ENCODE data around the gene PHOSPHO1.
"Not testable (repeated sequence)": the region's sequence is repeated elsewhere in the genome, so short reads cannot be mapped to it uniquely, and the experiment has no call there.

The PHOSPHO1 gene, protein sequence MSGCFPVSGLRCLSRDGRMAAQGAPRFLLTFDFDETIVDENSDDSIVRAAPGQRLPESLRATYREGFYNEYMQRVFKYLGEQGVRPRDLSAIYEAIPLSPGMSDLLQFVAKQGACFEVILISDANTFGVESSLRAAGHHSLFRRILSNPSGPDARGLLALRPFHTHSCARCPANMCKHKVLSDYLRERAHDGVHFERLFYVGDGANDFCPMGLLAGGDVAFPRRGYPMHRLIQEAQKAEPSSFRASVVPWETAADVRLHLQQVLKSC

DNA sequence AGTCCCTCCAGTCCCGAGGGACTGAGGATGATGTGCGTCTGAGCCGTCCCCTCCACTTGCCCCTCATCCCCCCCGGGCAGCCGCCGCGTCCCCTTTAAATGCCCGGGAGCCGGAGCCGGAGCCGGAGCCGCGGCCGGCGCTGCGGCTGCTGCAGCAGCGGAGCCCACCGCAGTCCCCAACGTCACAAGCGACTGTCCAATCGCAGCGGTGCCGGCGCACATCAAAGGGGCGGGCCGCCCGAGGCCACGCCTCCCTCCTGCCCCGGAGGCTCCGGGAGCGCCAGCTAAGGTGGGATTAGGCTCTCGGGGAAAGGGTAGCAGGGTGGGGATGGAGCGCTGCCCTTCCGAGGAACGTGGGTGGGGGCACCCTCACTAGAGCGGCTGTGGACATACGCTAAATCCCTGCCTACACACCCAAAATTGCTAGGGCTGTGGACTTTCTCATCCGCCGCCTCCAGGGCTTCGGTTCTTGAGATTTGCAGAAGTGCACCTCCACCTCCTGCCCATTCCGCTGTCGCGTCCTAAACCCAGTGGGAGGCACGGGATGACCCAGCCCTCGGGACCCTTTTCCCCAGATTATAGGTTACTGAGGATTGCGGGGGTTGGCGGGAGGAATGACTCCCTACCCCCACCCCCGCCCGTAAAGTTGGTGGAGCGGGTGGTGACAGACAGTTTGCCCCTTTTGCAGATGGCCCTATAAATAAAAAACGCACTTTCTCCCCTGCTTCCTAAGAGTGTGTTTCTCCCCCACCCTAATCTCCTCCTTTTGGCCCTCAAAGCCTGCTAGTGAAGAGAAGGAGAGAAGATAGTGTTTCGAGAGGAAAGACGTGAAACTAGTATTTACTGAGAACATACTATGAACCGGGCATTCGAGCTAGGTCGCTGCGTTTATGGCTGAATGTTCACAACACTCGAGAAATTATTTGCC, at the start of gene PHOSPHO1:
Gene PHOSPHO1, minus strand, starts transcription at position 152 of the 927 bp plus-strand sequence. CDS start 4,096 bp downstream, outside the sequence.
- DNase-seq (ENCODE audit: low spot score): peak; percentile 93

DNA sequence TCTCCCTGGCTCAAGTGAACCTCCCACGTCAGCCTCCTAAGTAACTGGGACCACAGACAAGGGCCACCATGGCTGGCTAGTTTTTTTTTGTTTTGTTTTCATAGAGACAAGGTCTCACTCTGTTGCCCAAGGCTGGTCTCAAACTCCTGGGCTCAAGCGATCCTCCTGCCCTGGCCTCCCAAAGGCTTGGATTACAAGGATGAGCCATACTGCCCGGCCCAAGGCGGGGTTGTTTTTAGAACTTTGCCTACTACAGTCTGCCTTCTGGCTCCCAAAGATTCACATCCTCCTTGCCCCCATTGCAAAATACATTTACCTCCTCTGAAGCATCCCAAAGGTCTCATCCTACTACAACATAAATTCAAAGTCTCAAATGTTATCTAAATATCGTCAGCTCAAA, 49.5 kb upstream of the PHOSPHO1 start:
- DNase-seq (ENCODE audit: low spot score): no peak

DNA sequence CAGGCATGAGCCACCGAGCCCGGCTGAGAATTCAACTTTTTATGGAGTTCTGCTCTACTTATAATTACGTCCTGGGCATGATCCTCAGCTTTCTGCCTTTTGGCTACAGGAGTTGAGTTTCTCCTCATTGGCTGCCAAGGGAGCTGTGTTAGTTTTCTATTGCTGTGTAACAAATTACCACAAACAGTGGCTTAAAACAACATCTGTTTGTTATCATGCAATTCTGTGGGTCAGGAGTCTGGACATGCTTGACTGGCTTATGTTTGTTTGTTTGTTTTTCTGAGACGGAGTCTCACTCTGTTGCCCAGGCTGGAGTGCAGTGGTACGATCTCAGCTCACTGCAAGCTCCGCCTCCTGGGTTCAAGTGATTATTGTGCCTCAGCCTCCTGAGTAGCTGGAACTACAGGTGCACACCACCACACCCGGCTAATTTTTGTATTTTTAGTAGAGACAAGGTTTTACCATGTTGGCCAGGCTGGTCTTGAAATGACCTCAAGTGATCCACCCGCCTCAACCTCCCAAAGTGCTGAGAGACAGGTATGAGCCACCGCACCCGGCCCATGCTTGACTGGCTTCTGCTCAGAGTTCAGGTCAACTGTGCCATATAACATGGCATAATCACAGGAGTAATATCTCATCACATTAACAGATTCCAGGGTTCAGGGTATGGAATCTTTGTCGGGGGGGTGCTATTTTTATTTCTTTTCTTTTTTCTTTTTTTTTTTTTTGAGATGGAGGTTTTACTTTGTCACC, 48.9 kb upstream of the PHOSPHO1 start:
- not testable (repeated sequence) for DNase-seq (ENCODE audit: low spot score)

DNA sequence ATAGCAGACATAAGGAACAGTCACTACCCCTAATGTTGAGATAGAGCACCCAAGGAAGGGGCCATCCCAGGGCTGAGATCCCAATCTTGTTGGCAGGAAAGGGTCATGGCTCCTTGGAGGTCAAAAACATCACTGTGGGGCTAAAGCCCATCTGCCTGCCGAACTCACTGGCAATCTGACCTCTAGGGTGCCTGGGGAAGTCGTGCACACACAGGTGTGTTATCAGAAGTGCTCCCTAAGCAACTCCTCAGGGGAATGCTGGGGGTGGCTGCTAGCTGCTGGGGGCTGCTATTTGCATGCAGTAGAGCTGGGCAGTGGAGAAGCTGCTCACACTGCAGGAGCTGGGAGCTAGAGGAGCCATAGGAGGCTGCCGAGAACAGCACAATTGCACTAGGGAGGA, 47.5 kb upstream of the PHOSPHO1 start:
- DNase-seq (ENCODE audit: low spot score): no peak

DNA sequence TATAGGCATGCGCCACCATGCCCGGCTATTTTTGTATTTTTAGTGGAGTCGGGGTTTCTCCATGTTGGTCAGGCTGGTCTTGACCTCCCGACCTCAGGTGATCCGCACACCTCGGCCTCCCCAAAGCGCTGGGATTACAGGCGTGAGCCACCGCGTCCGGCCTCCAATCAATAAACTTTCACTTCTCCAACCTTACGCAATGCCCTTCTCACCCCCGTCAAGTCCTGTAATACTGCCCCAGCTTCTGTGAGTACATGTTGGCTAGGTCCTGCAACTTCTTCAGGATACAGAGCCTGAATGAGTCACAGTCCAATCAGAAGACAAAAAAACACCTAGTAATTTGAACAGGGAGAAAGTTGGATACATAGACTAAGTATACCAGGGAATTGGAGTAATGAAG, 47.1 kb upstream of the PHOSPHO1 start:
- DNase-seq (ENCODE audit: low spot score): no peak

DNA sequence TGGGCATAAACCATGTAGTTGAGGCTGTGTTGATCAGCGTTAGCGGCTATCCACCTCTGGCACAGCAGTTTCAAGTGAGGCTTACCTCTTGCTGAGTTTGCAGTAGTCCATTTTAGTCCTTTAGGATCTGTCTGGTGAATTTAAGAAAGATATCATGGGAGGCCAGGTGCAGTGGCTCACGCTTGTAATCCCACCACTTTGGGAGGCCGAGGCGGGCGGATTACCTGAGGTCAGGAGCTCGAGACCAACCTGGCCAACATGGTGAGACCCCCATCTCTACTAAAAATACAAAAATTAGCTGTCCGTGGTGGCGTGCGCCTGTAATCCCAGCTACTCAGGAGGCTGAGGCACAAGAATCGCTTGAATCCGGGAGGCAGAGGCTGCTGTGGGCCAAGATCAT, 45.4 kb upstream of the PHOSPHO1 start:
- not testable (repeated sequence) for DNase-seq (ENCODE audit: low spot score)

DNA sequence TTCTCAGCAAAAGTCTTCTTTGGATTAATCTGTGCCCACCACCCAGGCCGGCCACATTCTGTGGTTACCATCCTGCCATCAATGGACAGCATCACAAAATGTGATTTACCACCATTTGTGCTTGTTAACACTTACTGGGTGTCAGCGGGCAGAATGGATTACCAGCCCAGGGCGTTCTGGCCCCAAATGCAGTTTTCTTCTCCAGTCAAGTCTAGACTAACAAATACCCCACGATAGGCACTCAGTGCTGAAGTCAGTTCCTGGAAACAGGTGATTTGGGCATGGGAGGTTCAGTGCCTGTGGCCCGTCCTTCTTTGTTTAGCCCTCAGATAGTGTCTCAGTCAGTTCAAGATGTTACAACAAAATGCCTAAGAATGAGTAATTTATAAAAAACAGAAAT, 38.8 kb upstream of the PHOSPHO1 start:
- DNase-seq (ENCODE audit: low spot score): no peak

DNA sequence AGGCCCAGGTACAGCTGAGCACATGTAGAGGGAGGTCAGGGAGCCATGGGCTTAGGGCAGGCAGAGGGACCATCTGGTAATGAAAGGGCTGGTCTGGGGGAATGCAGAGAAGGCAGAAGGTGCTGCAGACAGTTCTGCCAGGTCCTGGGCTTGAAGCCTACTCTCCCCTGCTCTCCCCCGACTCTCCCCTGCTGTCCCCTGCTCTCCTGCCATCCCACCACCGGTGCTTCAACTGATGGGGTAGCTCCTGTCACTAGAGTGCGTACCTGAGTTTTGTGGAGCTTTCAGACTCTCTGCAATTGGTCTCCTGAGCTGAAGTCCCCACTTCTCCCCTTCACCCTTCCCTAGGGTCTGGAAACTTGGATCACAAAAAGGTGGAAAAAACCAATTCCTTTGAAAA, 37.3 kb upstream of the PHOSPHO1 start:
- DNase-seq (ENCODE audit: low spot score): no peak

DNA sequence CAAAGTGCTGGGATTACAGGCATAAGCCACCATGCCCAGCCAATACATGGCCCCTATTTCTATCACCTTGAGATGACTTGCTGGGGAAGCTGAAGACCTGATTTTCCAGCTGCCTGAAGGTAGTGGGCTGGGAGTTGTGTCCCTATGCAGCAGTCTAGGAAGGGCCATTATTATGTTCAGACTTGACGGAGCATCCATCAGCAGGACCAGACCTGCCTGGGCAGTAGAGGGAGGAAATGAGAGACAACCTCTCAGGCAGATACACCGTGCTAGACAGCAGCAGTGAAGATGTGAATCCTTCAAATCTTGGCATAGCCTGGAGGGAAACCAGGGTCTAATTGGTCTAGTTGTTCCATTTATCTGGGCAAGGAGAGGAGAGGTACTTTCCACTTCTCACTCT, 35.6 kb upstream of the PHOSPHO1 start:
- DNase-seq (ENCODE audit: low spot score): no peak

DNA sequence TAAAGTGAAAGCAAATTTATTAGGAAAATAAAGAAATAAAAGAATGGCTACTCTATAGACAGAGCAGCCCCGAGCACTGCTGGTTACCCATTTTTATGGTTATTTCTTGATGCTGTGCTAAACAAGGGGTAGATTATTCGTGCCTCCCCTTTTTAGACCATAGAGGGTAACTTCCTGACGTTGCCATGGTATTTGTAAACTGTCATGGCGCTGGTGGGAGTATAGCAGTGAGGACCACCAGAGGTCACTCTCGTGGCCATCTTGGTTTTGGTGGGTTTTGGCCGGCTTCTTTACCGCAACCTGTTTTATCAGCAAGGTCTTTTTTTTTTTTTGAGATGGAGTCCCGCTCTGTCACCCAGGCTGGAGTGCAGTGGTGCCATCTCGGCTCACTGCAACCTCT, 31.0 kb upstream of the PHOSPHO1 start:
- not testable (repeated sequence) for DNase-seq (ENCODE audit: low spot score)

DNA sequence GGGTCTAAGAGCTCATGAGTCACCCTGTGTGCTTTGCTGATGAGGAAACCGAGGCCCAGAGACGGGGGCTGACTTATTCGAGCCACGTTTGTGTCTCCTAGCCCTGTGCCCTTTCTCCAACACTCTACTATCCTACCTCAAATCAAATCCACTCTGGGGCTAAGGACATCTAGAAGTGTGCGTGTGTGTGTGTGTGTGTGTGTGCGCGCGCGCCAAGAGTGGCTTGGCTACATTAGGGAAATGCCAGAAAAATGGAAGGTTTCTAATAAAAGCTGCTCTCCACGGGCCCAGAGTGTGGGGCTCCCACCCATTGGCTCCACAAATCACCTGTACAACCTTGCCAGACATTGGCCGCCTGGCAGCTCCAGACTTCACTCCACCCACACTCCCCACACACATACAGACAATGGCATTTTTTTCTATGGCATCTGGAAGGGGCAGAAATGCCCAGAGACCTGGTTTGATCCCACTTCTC, 30.3 kb upstream of the PHOSPHO1 start:
- no peak for DNase-seq (ENCODE audit: low spot score)

DNA sequence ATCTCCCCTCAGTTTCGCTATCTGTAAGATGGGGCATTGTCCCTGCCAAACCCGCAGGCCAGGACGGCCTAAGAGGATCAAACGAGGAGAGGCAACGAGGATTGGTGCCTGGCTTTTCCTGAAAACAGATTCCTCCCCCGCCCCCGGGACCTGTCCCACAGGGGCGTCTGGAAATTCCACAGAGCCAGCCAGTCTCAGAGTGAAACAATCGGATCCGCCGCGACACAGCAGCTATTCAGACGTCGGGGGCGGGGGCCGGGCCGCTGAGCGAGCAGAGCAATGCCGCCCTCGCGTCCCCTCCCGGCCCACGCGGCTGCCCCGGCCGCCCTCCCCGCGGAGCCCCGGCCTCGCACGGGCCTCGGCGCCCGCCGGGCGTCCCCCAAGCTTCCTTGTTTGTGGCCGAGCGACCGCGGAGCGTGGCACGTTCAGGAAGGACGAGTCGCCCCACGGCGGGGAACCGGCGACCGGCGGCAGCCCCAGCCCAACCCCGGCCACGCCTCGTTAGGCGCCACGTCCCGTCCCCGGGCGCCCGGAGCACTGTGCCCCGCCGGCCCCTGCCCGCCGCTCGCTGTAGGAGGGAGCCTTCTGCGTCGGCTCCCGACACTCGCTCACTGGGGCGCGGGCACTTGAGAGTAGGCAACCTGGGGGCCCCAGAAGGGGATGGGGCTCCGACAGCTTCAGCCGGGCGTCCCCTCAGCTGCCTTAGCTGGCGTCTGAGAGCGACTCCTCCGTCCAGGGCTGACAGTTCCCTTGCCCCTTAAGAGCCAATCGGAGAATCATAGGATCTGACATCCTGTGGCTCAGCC, 29.6 kb upstream of the PHOSPHO1 start:
- peak; percentile 71 for DNase-seq (ENCODE audit: low spot score)

DNA sequence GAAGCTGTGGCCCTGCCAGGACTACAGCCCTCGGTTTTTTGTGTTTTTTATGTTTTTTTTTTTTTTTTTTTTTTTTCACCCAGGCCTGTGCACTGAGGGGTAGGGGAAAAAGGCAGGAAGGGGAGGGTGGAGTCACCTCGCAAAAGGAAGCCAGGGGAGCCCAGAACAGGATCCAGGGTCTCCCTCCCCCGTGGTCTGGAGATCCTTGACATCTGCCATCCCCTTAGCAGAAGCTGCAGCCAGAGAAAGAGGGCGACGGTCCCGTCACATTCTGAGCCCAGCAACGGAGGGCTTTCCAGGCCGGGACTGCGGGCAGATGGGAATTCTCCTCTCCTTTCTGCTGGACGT, 29.1 kb upstream of the PHOSPHO1 start:
- DNase-seq (ENCODE audit: low spot score): no peak

DNA sequence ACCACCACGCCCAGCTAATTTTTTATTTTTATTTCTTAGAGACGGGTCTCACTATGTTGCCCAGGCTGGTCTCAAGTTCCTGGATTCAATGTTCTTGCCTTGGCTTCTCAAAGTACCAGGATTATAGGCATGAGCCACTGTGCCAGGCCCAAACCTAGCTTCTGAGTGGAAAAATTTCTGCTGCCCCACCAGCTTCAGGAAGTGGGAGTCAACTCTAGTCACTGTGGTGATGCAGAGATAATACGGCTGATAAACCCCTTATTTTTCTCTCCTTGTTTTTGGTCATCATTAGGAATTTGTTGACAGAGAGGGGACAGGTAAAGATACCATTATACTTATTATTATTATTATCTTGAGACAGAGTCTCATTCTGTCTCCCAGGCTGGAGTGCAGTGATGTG, 27.8 kb upstream of the PHOSPHO1 start:
- DNase-seq (ENCODE audit: low spot score): no peak

DNA sequence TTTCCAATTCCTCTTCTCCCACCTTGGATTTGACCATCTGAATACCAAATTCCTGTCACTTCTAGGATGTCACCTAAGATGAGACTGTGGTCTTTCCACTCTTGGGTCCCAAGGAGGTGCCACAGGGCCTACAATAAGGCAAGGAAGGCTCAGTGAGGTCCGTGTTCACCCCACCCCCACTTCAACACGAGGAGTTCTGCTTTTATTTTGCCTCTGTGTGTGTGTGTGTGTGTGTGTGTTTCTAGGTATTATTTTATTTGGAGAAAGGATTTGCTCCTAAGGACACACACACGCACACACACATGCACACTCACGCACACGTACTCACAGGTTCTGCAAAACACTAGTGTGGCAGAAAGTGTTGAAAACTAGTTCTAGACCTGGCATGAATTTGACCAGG, 24.5 kb upstream of the PHOSPHO1 start:
- DNase-seq (ENCODE audit: low spot score): no peak

DNA sequence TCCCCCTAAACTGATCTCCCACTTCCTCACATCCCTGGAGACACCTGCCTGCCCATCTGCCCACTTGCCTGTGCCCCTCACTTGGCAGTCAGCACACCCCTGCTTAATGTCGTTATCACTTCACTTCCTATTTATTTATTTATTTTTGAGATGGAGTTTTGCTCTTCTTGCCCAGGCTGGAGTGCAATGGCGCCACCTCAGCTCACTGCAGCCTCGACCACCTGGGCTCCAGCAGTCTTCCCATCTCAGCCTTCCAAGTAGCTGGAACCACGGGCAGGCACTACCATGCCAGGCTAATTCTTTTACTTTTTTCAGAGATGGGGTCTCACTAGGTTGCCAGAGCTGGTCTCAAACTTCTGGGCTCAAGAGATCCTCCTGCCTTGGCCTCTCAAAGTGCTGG, 23.5 kb upstream of the PHOSPHO1 start:
- no peak for DNase-seq (ENCODE audit: low spot score)

DNA sequence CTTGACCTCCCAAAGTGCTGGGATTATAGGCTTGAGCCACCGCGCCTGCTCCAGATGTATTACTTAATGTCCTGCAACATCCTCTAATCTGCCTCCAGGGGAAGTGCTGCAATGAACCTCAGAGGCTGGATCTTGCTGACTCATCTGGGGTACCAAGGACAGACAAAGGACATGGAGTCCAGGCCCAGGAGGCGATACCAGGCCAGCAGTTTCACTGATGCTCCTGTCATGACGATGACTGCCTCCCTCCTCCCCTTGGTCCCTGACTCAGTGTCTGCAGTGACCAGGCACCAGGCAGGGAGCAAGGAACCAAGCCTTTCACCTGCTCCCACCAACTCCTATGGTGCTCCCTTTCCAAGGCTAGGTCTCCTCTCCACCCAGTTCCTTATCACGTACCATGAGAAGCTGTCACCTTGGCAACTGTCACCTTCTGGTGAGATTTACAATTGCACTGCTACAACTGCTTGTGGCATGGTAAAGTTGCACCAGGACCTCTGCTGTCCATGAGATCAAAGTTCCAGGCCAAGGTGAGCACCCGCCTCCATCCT, 21.6 kb upstream of the PHOSPHO1 start:
- no peak for DNase-seq (ENCODE audit: low spot score)

DNA sequence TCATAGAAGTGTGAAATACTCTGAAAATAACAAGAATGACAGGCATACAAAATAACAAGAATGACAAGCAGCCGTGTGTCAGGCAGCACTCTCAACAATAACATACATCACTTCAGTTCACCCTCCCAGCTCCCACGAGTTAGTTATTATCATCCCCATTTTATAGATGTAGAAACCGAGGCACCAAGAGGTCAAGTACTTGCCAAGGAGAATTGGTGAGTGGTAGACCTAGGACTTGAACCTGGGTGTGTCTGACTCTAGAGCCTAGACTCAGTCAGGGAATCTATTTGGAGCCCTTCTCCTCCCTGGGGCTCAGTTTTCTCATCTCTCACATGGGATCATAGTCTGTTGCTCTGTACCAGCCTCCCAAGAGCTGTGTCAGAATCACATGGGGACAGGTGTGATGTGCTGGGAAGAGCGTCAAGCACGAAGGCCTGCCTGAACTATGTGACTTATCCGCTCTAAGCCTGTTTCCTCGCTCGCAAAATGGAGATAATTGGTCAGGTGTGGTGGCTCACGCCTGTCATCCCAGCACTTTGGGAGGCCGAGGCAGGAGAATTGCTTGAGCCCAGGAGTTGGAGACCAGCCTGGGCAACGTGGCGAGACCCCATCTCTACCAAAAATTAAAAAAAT, 19.4 kb upstream of the PHOSPHO1 start:
- DNase-seq (ENCODE audit: low spot score): no peak

DNA sequence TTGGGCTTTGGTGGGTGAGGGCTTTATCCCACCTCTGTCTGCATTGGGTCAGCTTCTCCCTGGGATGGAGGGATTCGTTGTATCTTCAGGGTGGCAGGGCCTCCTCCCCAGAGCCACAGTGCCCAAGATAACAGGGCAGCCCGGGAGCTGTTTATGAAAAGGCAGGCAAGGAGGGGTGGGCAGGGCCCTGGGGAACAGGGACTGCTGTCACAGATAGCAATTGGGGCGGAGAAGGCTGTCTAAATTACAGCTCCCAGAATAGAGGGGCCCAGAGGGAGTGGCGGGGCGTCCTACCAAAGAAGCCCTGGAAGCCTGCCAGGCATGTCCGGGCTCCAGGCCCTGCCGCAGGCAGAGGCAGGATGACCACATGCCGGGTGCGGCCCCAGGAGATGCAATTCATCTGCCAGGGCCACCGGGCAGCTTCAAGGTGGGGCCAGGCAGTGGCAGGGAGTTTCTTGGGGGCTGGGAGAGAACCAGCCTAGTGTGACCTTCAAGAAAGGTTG, 18.8 kb upstream of the PHOSPHO1 start:
- peak; percentile 56 for DNase-seq (ENCODE audit: low spot score)

DNA sequence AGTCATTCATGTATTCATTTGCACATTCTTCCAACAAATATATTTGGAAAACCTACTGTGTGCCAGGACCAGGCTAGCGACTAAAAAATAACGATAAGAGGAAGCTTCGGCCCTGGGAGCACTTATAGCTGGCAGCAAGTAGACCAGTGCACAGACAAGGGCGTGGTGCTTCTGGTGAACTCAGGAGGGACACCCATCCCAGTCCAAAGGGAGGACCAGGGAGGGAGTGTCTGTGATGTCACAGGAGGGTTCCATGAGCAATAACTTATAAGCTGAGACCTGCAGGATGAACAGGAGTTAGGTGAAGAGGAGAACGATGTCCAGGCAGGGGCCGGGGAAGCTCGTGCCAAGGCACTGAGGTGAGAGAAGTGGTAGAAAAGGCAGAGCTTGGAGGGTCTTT, 17.4 kb upstream of the PHOSPHO1 start:
- DNase-seq (ENCODE audit: low spot score): no peak

DNA sequence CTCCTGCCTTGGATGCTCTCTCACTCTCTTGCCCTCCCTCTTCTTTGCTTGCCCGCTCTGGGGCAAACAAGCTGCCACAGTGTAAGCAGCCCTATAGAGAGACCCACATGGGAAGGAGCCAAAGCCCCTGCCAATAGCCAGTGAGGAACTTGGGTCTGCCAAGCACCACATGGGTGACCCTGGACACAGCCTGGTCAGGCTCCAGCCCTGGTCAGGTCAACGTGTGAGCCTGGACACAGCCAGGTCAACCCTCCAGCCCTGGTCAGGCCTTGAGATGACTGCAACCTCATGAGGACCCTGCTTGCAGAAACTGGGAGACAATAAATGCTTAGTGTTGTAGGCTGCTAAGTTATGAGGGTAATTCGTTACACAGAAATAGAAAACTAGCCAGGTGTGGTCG, 14.3 kb upstream of the PHOSPHO1 start:
- DNase-seq (ENCODE audit: low spot score): no peak
